ENCODE results near the gene TNRC18. TPM values are rescaled to one million over a fixed set of nuclear protein-coding genes. Genes with fewer than 3 reads are reported as not detected.
"Not testable (repeated sequence)": the region's sequence is repeated elsewhere in the genome, so short reads cannot be mapped to it uniquely, and the experiment has no call there.

TNRC18 gene, protein sequence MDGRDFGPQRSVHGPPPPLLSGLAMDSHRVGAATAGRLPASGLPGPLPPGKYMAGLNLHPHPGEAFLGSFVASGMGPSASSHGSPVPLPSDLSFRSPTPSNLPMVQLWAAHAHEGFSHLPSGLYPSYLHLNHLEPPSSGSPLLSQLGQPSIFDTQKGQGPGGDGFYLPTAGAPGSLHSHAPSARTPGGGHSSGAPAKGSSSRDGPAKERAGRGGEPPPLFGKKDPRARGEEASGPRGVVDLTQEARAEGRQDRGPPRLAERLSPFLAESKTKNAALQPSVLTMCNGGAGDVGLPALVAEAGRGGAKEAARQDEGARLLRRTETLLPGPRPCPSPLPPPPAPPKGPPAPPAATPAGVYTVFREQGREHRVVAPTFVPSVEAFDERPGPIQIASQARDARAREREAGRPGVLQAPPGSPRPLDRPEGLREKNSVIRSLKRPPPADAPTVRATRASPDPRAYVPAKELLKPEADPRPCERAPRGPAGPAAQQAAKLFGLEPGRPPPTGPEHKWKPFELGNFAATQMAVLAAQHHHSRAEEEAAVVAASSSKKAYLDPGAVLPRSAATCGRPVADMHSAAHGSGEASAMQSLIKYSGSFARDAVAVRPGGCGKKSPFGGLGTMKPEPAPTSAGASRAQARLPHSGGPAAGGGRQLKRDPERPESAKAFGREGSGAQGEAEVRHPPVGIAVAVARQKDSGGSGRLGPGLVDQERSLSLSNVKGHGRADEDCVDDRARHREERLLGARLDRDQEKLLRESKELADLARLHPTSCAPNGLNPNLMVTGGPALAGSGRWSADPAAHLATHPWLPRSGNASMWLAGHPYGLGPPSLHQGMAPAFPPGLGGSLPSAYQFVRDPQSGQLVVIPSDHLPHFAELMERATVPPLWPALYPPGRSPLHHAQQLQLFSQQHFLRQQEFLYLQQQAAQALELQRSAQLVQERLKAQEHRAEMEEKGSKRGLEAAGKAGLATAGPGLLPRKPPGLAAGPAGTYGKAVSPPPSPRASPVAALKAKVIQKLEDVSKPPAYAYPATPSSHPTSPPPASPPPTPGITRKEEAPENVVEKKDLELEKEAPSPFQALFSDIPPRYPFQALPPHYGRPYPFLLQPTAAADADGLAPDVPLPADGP (N-terminal part only)
- total RNA-seq, result 100 to 1,000 TPM in 3 of 4 donors, 10 to 100 TPM in 1; 87.6 to 218 (median 124) TPM

GRCh38 chr7:5423306-5423975 lies at the start of gene TNRC18:
TNRC18 (minus strand) TSS chr7:5423834; CDS start chr7:5421246, 2,588 bp downstream.
- Histone ChIP-seq H3K36me3 (no peaks in the 10 kb centered on the region), H3K9me3 (no peaks in the 10 kb centered on the region), H3K27me3 (no peaks in the 10 kb centered on the region), H3K27ac (peak within 1 kb of the TSS; percentile 99 to 100 (median 100)), H3K4me1 (peaks cover 0 to 24% (median under 1%) of the 10 kb centered on the region in 3 donors), H3K4me3 (peak within 1 kb of the TSS; percentile 89 to 98)
- TF ChIP-seq POLR2AphosphoS5 (IDR thresholded peaks at IDR 0.05) (no peak), CTCF (IDR thresholded peaks at IDR 0.05) (peak in 1 of 4 experiments; percentile 2), EP300 (IDR thresholded peaks at IDR 0.05) (no peak), POLR2A (IDR thresholded peaks at IDR 0.05) (peak; percentile 65 to 73)
- WGBS, 2 donors (ENCODE audit: low coverage in 1 of 2), result no CpG with 5 or more reads among the region's 67 CpGs
- peak; percentile 0 for ATAC-seq

GRCh38 chr7:5472432-5473315 lies 49.0 kb upstream of the TNRC18 start:
- no peak overlapping the region for H3K27ac ChIP-seq
- ATAC-seq, result no peak

GRCh38 chr7:5471623-5472022 lies 48.0 kb upstream of the TNRC18 start:
- not testable (repeated sequence) for H3K27me3 ChIP-seq, H3K36me3 ChIP-seq, H3K4me1 ChIP-seq, ATAC-seq, H3K4me3 ChIP-seq, H3K27ac ChIP-seq
- WGBS, 2 donors (ENCODE audit: low coverage in 1 of 2), result 100% methylated on average over 2 of the region's 14 CpGs; no CpG with 5 or more reads in 1 of the 2 donors
- peaks cover 0 to 10% (median 0%) of the 10 kb centered on the region in 3 donors for H3K9me3 ChIP-seq

More at GRCh38 chr7:5472432-5473315, 49.0 kb upstream of the TNRC18 start:
- Histone ChIP-seq H3K27me3 (no peaks in the 10 kb centered on the region), H3K4me1 (peaks cover 0 to 11% (median under 1%) of the 10 kb centered on the region in 3 donors), H3K36me3 (peaks cover 0 to 5% of the 10 kb centered on the region in 2 donors), H3K4me3 (no peak overlapping the region), H3K9me3 (peaks cover 0 to 10% (median 0%) of the 10 kb centered on the region in 3 donors)
- TF ChIP-seq POLR2AphosphoS5 (IDR thresholded peaks at IDR 0.05), result no peak
- no peak for TF ChIP-seq EP300 (IDR thresholded peaks at IDR 0.05)
- TF ChIP-seq CTCF (IDR thresholded peaks at IDR 0.05), result no peak
- no peak for TF ChIP-seq POLR2A (IDR thresholded peaks at IDR 0.05)
- WGBS, 2 donors (ENCODE audit: low coverage in 1 of 2), result 100% methylated on average over 2 of the region's 20 CpGs

- TF ChIP-seq POLR2AphosphoS5 (IDR thresholded peaks at IDR 0.05) (no peak), EP300 (IDR thresholded peaks at IDR 0.05) (no peak), CTCF (IDR thresholded peaks at IDR 0.05) (no peak), POLR2A (IDR thresholded peaks at IDR 0.05) (no peak)
Observed at GRCh38 chr7:5470816-5471215, 47.2 kb upstream of the TNRC18 start.

More at GRCh38 chr7:5470816-5471215, 47.2 kb upstream of the TNRC18 start:
- H3K27ac ChIP-seq, result no peak overlapping the region
- H3K27me3 ChIP-seq, result no peaks in the 10 kb centered on the region
- ATAC-seq, result peak; percentile 52
- H3K4me3 ChIP-seq, result no peak overlapping the region
- H3K36me3 ChIP-seq, result peaks cover 0 to 5% of the 10 kb centered on the region in 2 donors
- WGBS, 2 donors (ENCODE audit: low coverage in 1 of 2), result 60% methylated on average over 2 of the region's 22 CpGs; no CpG with 5 or more reads in 1 of the 2 donors
- peaks cover 0 to 8% (median 0%) of the 10 kb centered on the region in 3 donors for H3K4me1 ChIP-seq
- H3K9me3 ChIP-seq, result peaks cover 0 to 10% (median 0%) of the 10 kb centered on the region in 3 donors
